AG09319 (cell line): ENCODE data around the gene HDLBP.

Experiments
- DNase-seq: peaks from one replicate; pipeline ENCODE4 v3.0.0-alpha.2; 2010; ENCODE audit warnings: low read depth; ENCODE audit errors: extremely low read depth
- CTCF ChIP-seq: IDR thresholded peaks from 2 replicates; pipeline ENCODE4 v1.5.1; 2011; ENCODE audit warnings: low read depth, mild to moderate bottlenecking, inconsistent platforms, low read length, moderate library complexity

Gene HDLBP

GRCh38 chr2:241204490-241204889 lies 111.0 kb downstream of the HDLBP start:
- TF ChIP-seq CTCF: no peak
- DNase-seq: no peak

DNA sequence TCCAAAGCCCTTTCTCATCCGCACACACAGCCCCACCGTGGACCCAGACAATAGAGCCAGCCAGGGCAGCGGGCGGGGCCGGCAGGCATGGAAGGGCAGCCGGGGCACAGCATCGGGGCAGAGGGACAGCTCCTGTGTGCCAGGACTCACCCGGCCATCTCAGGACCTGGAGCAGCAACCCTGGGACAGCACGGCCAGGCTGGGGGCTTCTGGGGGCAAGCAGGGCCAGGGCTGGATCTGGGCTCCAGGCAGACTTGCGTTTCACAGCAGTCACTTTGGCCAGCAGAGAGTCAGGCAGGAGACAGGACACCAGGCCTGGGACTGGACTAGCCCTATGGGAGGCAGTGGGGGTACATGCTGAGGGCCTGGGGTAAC lies 111.5 kb downstream of the HDLBP start:
- no peak for TF ChIP-seq CTCF
- no peak for DNase-seq

DNA sequence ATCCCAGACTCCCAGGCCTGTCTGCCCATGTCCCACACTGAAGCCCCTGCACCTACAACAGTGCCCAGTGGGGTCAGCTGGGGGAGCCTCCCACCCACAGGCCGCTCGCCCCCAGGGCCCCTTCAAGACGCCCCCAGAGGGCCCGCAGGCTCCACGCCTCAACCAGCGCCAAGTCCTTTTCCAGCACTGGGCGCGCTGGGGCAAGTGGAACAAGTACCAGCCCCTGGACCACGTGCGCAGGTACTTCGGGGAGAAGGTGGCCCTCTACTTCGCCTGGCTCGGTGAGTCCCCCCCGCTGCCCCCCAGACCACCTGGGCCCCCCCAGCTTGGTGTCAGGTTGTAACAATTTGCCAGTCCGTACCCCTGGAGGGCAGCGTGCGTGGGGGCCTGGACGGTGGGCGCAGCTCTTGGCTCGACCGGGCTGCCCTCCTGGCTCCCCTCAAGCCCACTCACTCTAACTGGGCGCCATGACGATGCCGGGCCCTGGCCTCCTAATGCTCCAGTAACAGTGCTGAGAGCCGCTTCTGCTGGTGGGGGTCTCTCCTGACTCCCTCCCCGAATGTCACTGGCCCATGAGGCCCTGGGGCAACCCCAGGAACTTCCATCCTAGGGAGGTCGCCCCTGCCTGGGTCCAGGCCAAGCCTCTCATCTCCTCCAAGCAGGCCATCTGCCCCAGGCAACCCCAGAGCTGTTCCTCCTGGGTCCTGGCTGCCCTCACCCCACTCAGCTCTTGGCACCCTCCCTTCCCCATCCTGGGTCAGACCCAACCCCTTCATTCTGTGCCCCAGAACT lies 112.1 kb downstream of the HDLBP start:
- no peak for TF ChIP-seq CTCF
- DNase-seq: no peak

GRCh38 chr2:241202681-241203080 lies 112.8 kb downstream of the HDLBP start:
- no peak for TF ChIP-seq CTCF
- no peak for DNase-seq

DNA sequence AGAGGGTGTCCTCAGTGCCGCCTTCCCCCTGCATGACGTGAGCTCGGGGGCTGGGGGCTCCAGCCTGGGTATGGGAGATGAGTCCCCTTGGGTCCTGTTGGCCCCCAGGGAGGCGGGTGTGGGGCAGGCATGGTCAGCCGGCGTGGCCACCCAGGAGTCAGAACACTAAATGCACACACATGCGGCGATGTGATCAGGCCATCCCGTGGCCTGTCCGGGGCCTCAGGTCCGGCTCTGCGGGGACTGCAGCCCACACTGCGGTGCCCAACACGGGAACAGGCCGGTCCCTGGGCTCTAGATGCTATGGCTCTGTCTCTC lies 113.2 kb downstream of the HDLBP start:
- DNase-seq: no peak
- TF ChIP-seq CTCF: no peak

DNA sequence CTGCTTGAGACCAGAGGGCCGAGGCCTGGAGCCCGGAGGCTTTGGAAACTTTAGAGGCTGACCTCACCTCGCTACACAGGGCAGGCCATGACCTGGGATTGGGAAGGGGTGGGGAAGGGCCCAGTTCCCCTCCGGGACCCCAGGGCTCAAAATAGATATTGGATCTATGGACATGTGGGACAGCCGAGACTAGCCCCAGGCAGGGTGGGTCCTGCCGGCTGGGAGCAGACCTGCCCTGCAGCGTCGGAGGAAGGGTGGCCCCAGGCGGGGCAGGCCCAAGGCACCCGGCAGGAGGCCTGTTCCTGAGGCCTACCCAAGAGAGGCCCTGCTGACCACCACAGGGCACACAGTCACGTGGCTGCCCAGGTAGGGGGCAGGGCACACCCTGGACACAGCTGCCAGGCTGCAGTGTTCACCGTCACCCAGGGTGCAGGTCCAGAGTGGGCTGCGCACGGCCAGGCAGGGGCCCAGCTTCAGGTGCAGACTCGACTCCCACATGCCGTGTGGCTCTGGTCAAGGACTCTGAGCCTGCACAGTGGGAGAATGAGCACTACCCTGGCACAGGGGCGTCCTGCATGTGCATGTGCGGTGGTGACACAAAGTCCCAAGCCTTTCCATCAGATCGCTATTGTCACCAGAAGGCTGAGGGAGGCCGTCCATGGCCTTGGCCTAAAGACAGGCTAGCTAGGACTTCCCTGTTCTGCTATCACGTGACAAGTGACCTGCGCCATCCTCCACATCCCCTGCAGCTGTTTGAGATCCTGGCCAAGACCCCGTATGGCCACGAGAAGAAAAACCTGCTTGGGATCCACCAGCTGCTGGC lies 113.8 kb downstream of the HDLBP start:
- TF ChIP-seq CTCF: no peak
- DNase-seq: no peak

DNA sequence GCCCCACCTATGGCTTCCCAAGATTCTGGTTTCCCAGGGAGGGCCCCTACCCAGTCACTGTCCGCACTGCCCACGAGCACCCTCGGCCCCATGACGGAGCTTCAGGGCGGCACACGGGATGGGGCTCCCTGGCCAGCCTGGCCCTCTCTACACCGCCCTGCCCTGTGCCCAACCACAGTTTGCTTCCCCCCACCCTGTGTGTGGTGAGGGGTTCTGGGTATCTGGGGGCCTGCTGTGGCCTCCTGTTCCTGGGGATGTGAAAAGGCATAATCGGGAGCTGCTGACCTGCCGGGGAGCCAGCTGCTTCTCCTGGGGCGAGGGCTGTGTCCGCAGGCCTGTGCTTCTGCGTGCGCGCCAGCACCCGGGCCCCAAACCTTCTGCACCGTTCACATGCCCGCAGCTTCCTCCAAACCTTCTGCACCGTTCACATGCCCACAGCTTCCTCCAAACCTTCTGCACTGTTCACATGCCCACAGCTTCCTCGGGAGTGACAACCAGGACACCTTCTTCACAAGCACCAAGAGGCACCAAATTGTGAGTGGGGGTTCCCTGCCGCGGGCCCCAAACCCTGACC lies 114.6 kb downstream of the HDLBP start:
- no peak for DNase-seq

More for the DNA sequence above, 114.6 kb downstream of the HDLBP start:
- no peak for TF ChIP-seq CTCF
